Measurements from ENCODE around the gene HDLBP.

- no peak for TF ChIP-seq EZH2 (IDR thresholded peaks at IDR 0.05; ENCODE audit: low read depth, unreplicated experiment)
- no peak for TF ChIP-seq ZNF331 (CRISPR knock-in tag; IDR thresholded peaks at IDR 0.05; ENCODE audit: low read depth)
- no peak for TF ChIP-seq CTCF (conservative IDR thresholded peaks at IDR 0.05; ENCODE audit: low read depth in 2 of 2)
- TF ChIP-seq CREB1 (CRISPR knock-in tag; IDR thresholded peaks at IDR 0.05; ENCODE audit: low read depth) = no peak
- TF ChIP-seq EZH2phosphoT487 (IDR thresholded peaks at IDR 0.05; ENCODE audit: unreplicated experiment) = no peak
- no peak for TF ChIP-seq REST (IDR thresholded peaks at IDR 0.05; ENCODE audit: unreplicated experiment)
- no peak for TF ChIP-seq POLR2AphosphoS5 (IDR thresholded peaks at IDR 0.05; ENCODE audit: low read depth)
Observed at GRCh38 chr2:241289053-241289452, 26.4 kb downstream of the HDLBP start.
